GM12878 (cell line): ENCODE measurements around the gene KIF12. TPM values are rescaled to one million over a fixed set of nuclear protein-coding genes. Genes with fewer than 3 reads are reported as not detected.

Source experiments
- ATAC-seq: fragments of 200-7000 bp; cut with Tn5 transposase; 3 replicates; pipeline ENCODE4 v1.9.1; 2020; ENCODE audit warnings: mild to moderate bottlenecking, moderate library complexity
- BruUV-seq: library from RNA; stranded (reverse); fragments of 400-500 nt; replicated peaks from 2 replicates; lab custom pipeline; 2021; lab: Mats Ljungman, UMichigan
- CTCF ChIA-PET: fragments of 300-600 bp; sonication (Branson Sonifier 250); formaldehyde crosslinking; extraction: SDS; loops from one replicate; lab custom pipeline; 2021; ENCODE audit warnings: inconsistent platforms; lab: Yijun Ruan, JAX
- POLR2A ChIA-PET: fragments of 350-600 bp; formaldehyde crosslinking; extraction: SDS; loops from one replicate; lab custom pipeline; 2021; ENCODE audit warnings: inconsistent platforms; lab: Charles Lee
- RAD21 ChIA-PET: fragments of 300-600 bp; sonication (Branson Sonifier 250); formaldehyde crosslinking; loops from one replicate; lab custom pipeline; 2023; ENCODE audit warnings: antibody characterized with exemption; ENCODE audit not compliant: unreplicated experiment; lab: Charles Lee
- SMC1A ChIA-PET: fragments of 300-600 bp; sonication (Branson Sonifier 250); formaldehyde crosslinking; loops from one replicate; lab custom pipeline; 2023; ENCODE audit not compliant: unreplicated experiment, uncharacterized antibody; lab: Charles Lee
- DNase-seq: peaks from one replicate; pipeline ENCODE4 v3.0.0-alpha.2; 2011; ENCODE audit warnings: low read depth, low spot score
- FAIRE-seq: peaks from 3 replicates; lab custom pipeline; 2011; peaks lifted over from hg19 to GRCh38; lab: Jason Lieb, UNC
- H2AFZ ChIP-seq: 2 replicates; pipeline ENCODE4 v1.6.0; 2011; ENCODE audit warnings: low read depth, low read length, control low read depth; ENCODE audit not compliant: control insufficient read depth
- H3K27ac ChIP-seq: 2 replicates; pipeline ENCODE4 v1.5.1; 2011; ENCODE audit warnings: control low read depth; ENCODE audit not compliant: control insufficient read depth, insufficient read depth
- H3K27me3 ChIP-seq, 2 experiments: replicated peaks in 1 of 2; 2 replicates each; pipeline versions ENCODE4 v1.6.0 to v1.6.1; 2011; ENCODE audit warnings: low read length in 1 of 2; ENCODE audit not compliant: control insufficient read depth in 2 of 2, insufficient read depth in 2 of 2
- H3K36me3 ChIP-seq, 2 experiments: 2 replicates each; pipeline ENCODE4 v1.5.1; 2011; ENCODE audit warnings: low read length in 1 of 2; ENCODE audit not compliant: control insufficient read depth in 2 of 2, insufficient read depth in 2 of 2
- H3K4me1 ChIP-seq: 2 replicates; pipeline ENCODE4 v1.6.1; 2011; ENCODE audit warnings: mild to moderate bottlenecking, low read length, moderate library complexity, mixed read lengths; ENCODE audit not compliant: control insufficient read depth, insufficient read depth
- H3K4me2 ChIP-seq: 2 replicates; pipeline ENCODE4 v1.6.0; 2011; ENCODE audit warnings: control low read depth; ENCODE audit not compliant: control insufficient read depth, insufficient read depth
- H3K4me3 ChIP-seq: fragments of 200-600 bp; sonication (generic); 2 replicates; pipeline ENCODE4 v1.5.1; 2016
- H3K79me2 ChIP-seq: 2 replicates; pipeline ENCODE4 v1.6.0; 2011; ENCODE audit warnings: low read length; ENCODE audit not compliant: control insufficient read depth, insufficient read depth
- H3K9ac ChIP-seq: 2 replicates; pipeline ENCODE4 v1.8.0; 2011; ENCODE audit warnings: low read length, control low read depth, mixed read lengths; ENCODE audit not compliant: control insufficient read depth, insufficient read depth
- H3K9me3 ChIP-seq: replicated peaks from 3 replicates; pipeline ENCODE4 v1.5.1; 2011; ENCODE audit warnings: mild to moderate bottlenecking, low read length; ENCODE audit not compliant: control insufficient read depth, insufficient read depth
- H4K20me1 ChIP-seq: 2 replicates; pipeline ENCODE4 v1.6.0; 2011; ENCODE audit not compliant: control insufficient read depth, insufficient read depth
- CBX3 ChIP-seq: fragments of 200-600 bp; sonication (generic); IDR thresholded peaks from 2 replicates; pipeline ENCODE4 v1.6.1; 2016; ENCODE audit warnings: low read depth, borderline replicate concordance
- CHD4 ChIP-seq: fragments of 200-600 bp; sonication (generic); IDR thresholded peaks from 2 replicates; pipeline ENCODE4 v1.6.1; 2016; ENCODE audit warnings: mild to moderate bottlenecking
- CTCF ChIP-seq, 3 experiments: IDR thresholded peaks in 2 of 3; conservative IDR thresholded peaks in 1 of 3; 2 replicates each; pipeline ENCODE4 v1.5.1; 2011; ENCODE audit warnings: low read depth in 3 of 3, low read length in 3 of 3, mild to moderate bottlenecking in 3 of 3, control low read depth in 2 of 3, moderate library complexity in 2 of 3, inconsistent platforms in 1 of 3, mixed read lengths in 1 of 3; ENCODE audit not compliant: control insufficient read depth in 2 of 3, insufficient read depth in 1 of 3; ENCODE audit errors: extremely low read depth in 1 of 3
- RAD21 ChIP-seq: IDR thresholded peaks from 2 replicates; pipeline ENCODE4 v1.6.1; 2011; ENCODE audit warnings: mild to moderate bottlenecking, low read depth, low read length, moderate library complexity; ENCODE audit not compliant: insufficient read depth
- RB1 ChIP-seq: fragments of 450-650 bp; formaldehyde crosslinking; IDR thresholded peaks from 2 replicates; pipeline ENCODE4 v1.6.1; 2017; ENCODE audit warnings: mild to moderate bottlenecking, borderline replicate concordance
- SMC3 ChIP-seq: IDR thresholded peaks from 2 replicates; pipeline ENCODE4 v1.6.1; 2011; ENCODE audit warnings: low read length, improper control_type of control experiment, borderline replicate concordance
- WGBS: methylation state at CpG from one replicate; pipeline ENCODE4 v1.1.6; 2016; ENCODE audit warnings: low lambda C conversion rate; ENCODE audit not compliant: insufficient replicate concordance, insufficient coverage; ENCODE audit errors: missing lambda C conversion rate; 5-methylcytosine and 5-hydroxymethylcytosine counted together
- in situ Hi-C: fragments of 300-500 bp; cut with MboI; formaldehyde crosslinking; loops from 9 replicates; pipeline ENCODE4 v1.14.3; 2018; ENCODE audit warnings: mixed read lengths
- intact Hi-C: fragments of 100-400 bp; cut with micrococcal nuclease; formaldehyde crosslinking; loops from one replicate; pipeline ENCODE4 v1.14.2; 2022; ENCODE audit not compliant: unreplicated experiment
- polyA plus RNA-seq, 11 experiments: library from polyadenylated mRNA; depleted of rRNA in 4 of 11; unstranded in 6 of 11; stranded (reverse) in 5 of 11; fragments of >200 nt; fragmentation: Nextera tagmentation in 4 of 11; fragmentation: Illumina TruSeq in 1 of 11; extraction: Ambion mirVana in 4 of 11; extraction: Trizol in 1 of 11; gene quantifications; 1 replicate in 1 of 11; 2 replicates in 10 of 11; pipeline versions ENCODE4 v1.2.1 to v1.2.3, GENCODE V29; 2011 to 2016; ENCODE audit warnings: inconsistent platforms in 2 of 11, missing spikeins in 2 of 11, low read depth in 1 of 11
- total RNA-seq, 4 experiments: library from RNA; depleted of rRNA in 3 of 4; stranded (reverse); fragments of >200 nt in 3 of 4; fragmentation: Illumina TruSeq in 1 of 4; extraction: Trizol in 1 of 4; gene quantifications; 2 replicates each; pipeline versions ENCODE4 v1.2.1 to v1.2.3, GENCODE V29; 2013 to 2021

Gene KIF12
- total and polyA plus RNA-seq, 10 of the 15 experiments (the other 5 are each of a cell fraction or from before 2014, with no cell fraction given), result not detected

- TF ChIP-seq CTCF (IDR thresholded peaks at IDR 0.05 in 2 of 3, conservative IDR thresholded peaks at IDR 0.05 in 1 of 3; ENCODE audit: control insufficient read depth in 2 of 3, extremely low read depth in 1 of 3, insufficient read depth in 1 of 3, low read depth in 3 of 3, low read length in 3 of 3), result no peak
- TF ChIP-seq CHD4, result no peak
- no peak for TF ChIP-seq RB1
Measured at GRCh38 chr9:114109124-114109523, 10.0 kb upstream of the KIF12 start (continued).

GRCh38 chr9:114108016-114108833, 9.1 kb upstream of the KIF12 start:
- POLR2A ChIA-PET, result no interaction called here
- in situ Hi-C loops (no loop called here), intact Hi-C loops (loop anchor here (1.0 kb wide), 1 partner anchor 183 kb away; no protein-coding TSS in a partner anchor)
- Histone ChIP-seq H3K9ac (no peak overlapping the region), H3K36me3 (no peaks in the 10 kb centered on the region), H2AFZ (no peak overlapping the region), H3K27me3 (no peaks in the 10 kb centered on the region; a peak in 1 of 4 replicates), H3K4me2 (no peak overlapping the region), H3K79me2 (no peaks in the 10 kb centered on the region), H3K4me1 (no peaks in the 10 kb centered on the region; the same call in 1 of the 2 replicates), H3K27ac (no peak overlapping the region), H3K9me3 (no peaks in the 10 kb centered on the region), H3K4me3 (no peak overlapping the region), H4K20me1 (no peaks in the 10 kb centered on the region)
- SMC1A ChIA-PET, result interaction anchor here (1.2 to 2.1 kb wide), 2 partner anchors 9 to 26 kb away, joined by 3 to 8 read pairs; partner anchors contain the start of gene KIF12
- peak; percentile 97 for ATAC-seq
- no peak for DNase-seq
- CTCF ChIA-PET, result interaction anchor here (0.6 to 4.9 kb wide), 10 partner anchors 14 to 1467 kb away, joined by 3 to 33 read pairs (median 6); partner anchors contain the start of gene COL27A1
- WGBS, result 34% methylated on average over 23 of the region's 28 CpGs
- RAD21 ChIA-PET, result interaction anchor here (0.7 to 1.9 kb wide), 2 partner anchors 26 to 183 kb away, joined by 3 to 7 read pairs; no protein-coding TSS in a partner anchor
- TF ChIP-seq SMC3, result peak; percentile 57
- peak; percentile 63 for TF ChIP-seq RAD21
- TF ChIP-seq CTCF (IDR thresholded peaks at IDR 0.05 in 2 of 3, conservative IDR thresholded peaks at IDR 0.05 in 1 of 3; ENCODE audit: control insufficient read depth in 2 of 3, extremely low read depth in 1 of 3, insufficient read depth in 1 of 3, low read depth in 3 of 3, low read length in 3 of 3), result peak; percentile 75 to 92 (median 88)
- TF ChIP-seq CBX3, result no peak
- no TSS peak for BruUV-seq
- no peak for FAIRE-seq
